Fibroblast of lung (primary cell): ENCODE data around the gene KNOP1. TPM values are rescaled to one million over a fixed set of nuclear protein-coding genes. Genes with fewer than 3 reads are reported as not detected.

ENCODE experiments used
- DNase-seq, 2 donors: peaks; one replicate each; pipeline versions ENCODE4 v3.0.0 to v3.0.0-alpha.2; 2010; ENCODE audit warnings: low read depth in 2 of 2
- H2AFZ ChIP-seq: 2 replicates; pipeline ENCODE4 v1.5.1; 2012; ENCODE audit warnings: low read length, control low read depth, inconsistent platforms
- H3K27ac ChIP-seq: 2 replicates; pipeline ENCODE4 v1.5.1; 2011; ENCODE audit warnings: low read length, control low read depth; ENCODE audit not compliant: insufficient read depth
- H3K27me3 ChIP-seq: 2 replicates; pipeline ENCODE4 v1.5.1; 2011; ENCODE audit warnings: mild to moderate bottlenecking, low read length; ENCODE audit not compliant: control insufficient read depth, insufficient read depth
- H3K36me3 ChIP-seq: 2 replicates; pipeline ENCODE4 v1.5.1; 2011; ENCODE audit warnings: low read length; ENCODE audit not compliant: control insufficient read depth, insufficient read depth
- H3K4me1 ChIP-seq: 2 replicates; pipeline ENCODE4 v1.5.1; 2011; ENCODE audit warnings: low read length; ENCODE audit not compliant: control insufficient read depth, insufficient read depth; ENCODE audit errors: extremely low read depth
- H3K4me2 ChIP-seq: 2 replicates; pipeline ENCODE4 v1.5.1; 2011; ENCODE audit warnings: low read length, control low read depth; ENCODE audit not compliant: insufficient read depth; ENCODE audit errors: extremely low read depth
- H3K4me3 ChIP-seq, 4 experiments: fragments of 200-600 bp in 1 of 4; sonication (generic) in 1 of 4; replicated peaks in 1 of 4; 2 replicates each; pipeline ENCODE4 v1.5.1; 2011 to 2016; ENCODE audit warnings: low read length in 4 of 4, low read depth in 3 of 4, mild to moderate bottlenecking in 3 of 4, control low read depth in 2 of 4, inconsistent platforms in 1 of 4, mixed read lengths in 1 of 4; ENCODE audit not compliant: insufficient read depth in 1 of 4; ENCODE audit errors: control extremely low read depth in 1 of 4
- H3K79me2 ChIP-seq: 2 replicates; pipeline ENCODE4 v1.5.1; 2012; ENCODE audit warnings: mild to moderate bottlenecking, low read length, inconsistent platforms; ENCODE audit not compliant: control insufficient read depth, insufficient read depth
- H3K9ac ChIP-seq: 2 replicates; pipeline ENCODE4 v1.5.1; 2011; ENCODE audit warnings: mild to moderate bottlenecking, low read length, control low read depth; ENCODE audit not compliant: insufficient read depth
- H3K9me3 ChIP-seq: 2 replicates; pipeline ENCODE4 v1.5.1; 2012; ENCODE audit warnings: low read depth, low read length; ENCODE audit not compliant: control insufficient read depth, insufficient read depth
- H4K20me1 ChIP-seq: 2 replicates; pipeline ENCODE4 v1.5.1; 2011; ENCODE audit warnings: low read length; ENCODE audit not compliant: control insufficient read depth, insufficient read depth; ENCODE audit errors: extremely low read depth
- EZH2 ChIP-seq: IDR thresholded peaks from 2 replicates; pipeline ENCODE4 v1.5.1; 2012; ENCODE audit warnings: low read length, control low read depth, mild to moderate bottlenecking; ENCODE audit errors: missing control alignments
- polyA plus RNA-seq, 2 donors: library from polyadenylated mRNA; depleted of rRNA in 1 of 2; stranded (reverse) in 1 of 2; unstranded in 1 of 2; fragments of >200 nt; gene quantifications; 2 replicates each; pipeline ENCODE4 v1.2.1, GENCODE V29; 2011 to 2012; ENCODE audit warnings: missing spikeins in 1 of 2
- total RNA-seq: library from RNA; depleted of rRNA; stranded (reverse); fragments of >200 nt; gene quantifications from 2 replicates; pipeline ENCODE4 v1.2.1, GENCODE V29; 2014
- TF ChIP-seq, protein P1 (sequence below), 2 donors: IDR thresholded peaks in 1 of 2; conservative IDR thresholded peaks in 1 of 2; 1 replicate in 1 of 2; 2 replicates in 1 of 2; pipeline ENCODE4 v1.5.1; 2011 to 2012; ENCODE audit warnings: low read length in 2 of 2, control low read depth in 1 of 2, inconsistent platforms in 1 of 2, low read depth in 1 of 2, mild to moderate bottlenecking in 1 of 2

KNOP1 gene
- total and polyA plus RNA-seq, 2 donors (not counting 1 experiment from before 2014, with no cell fraction given): 7.8 to 12.1 TPM

DNA sequence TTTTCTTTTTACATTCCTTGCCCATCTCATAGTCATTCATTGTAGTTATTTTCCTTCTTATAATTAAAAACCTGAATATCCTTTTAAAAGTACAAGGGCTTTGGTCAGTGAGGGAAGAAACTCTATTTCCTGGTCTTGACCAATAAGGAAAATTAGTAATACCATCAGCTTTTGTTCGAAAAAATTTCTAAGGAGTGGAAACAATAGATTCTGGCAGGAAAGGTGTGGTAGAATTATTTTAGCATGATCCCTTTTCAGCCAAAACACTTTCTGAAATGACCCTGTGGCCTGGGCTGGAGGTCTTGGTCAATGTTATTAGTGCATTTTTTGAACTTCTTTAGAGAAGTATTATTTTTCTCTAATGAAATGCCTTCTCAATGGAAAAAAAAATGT lies 36.6 kb upstream of the KNOP1 start:
- Histone ChIP-seq H3K4me2 (no peak overlapping the region), H3K27ac (no peak overlapping the region), H3K9me3 (no peaks in the 10 kb centered on the region), H2AFZ (no peak overlapping the region), H3K79me2 (no peaks in the 10 kb centered on the region), H3K4me3 (no peak overlapping the region), H4K20me1 (no peaks in the 10 kb centered on the region), H3K9ac (no peak overlapping the region), H3K36me3 (no peaks in the 10 kb centered on the region), H3K4me1 (no peaks in the 10 kb centered on the region), H3K27me3 (no peaks in the 10 kb centered on the region)
- DNase-seq: no peak
- TF ChIP-seq EZH2: no peak
- TF ChIP-seq, protein P1, sequence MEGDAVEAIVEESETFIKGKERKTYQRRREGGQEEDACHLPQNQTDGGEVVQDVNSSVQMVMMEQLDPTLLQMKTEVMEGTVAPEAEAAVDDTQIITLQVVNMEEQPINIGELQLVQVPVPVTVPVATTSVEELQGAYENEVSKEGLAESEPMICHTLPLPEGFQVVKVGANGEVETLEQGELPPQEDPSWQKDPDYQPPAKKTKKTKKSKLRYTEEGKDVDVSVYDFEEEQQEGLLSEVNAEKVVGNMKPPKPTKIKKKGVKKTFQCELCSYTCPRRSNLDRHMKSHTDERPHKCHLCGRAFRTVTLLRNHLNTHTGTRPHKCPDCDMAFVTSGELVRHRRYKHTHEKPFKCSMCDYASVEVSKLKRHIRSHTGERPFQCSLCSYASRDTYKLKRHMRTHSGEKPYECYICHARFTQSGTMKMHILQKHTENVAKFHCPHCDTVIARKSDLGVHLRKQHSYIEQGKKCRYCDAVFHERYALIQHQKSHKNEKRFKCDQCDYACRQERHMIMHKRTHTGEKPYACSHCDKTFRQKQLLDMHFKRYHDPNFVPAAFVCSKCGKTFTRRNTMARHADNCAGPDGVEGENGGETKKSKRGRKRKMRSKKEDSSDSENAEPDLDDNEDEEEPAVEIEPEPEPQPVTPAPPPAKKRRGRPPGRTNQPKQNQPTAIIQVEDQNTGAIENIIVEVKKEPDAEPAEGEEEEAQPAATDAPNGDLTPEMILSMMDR (conservative IDR thresholded peaks at IDR 0.05 in 1 of 2, IDR thresholded peaks at IDR 0.05 in 1 of 2; ENCODE audit: low read depth in 1 of 2, low read length in 2 of 2): no peak

GRCh38 chr16:19753815-19754643 lies 36.0 kb upstream of the KNOP1 start:
- no peaks in the 10 kb centered on the region for H3K27me3 ChIP-seq
- H3K27ac ChIP-seq: no peak overlapping the region
- H3K4me1 ChIP-seq: no peaks in the 10 kb centered on the region
- peak; percentile 12 to 93 for DNase-seq
- no peak overlapping the region for H3K4me2 ChIP-seq
- no peaks in the 10 kb centered on the region for H4K20me1 ChIP-seq
- H3K4me3 ChIP-seq: no peak overlapping the region
- H3K9ac ChIP-seq: no peak overlapping the region
- no peaks in the 10 kb centered on the region for H3K79me2 ChIP-seq
- no peaks in the 10 kb centered on the region for H3K9me3 ChIP-seq
- TF ChIP-seq EZH2: no peak
- TF ChIP-seq, protein P1 (conservative IDR thresholded peaks at IDR 0.05 in 1 of 2, IDR thresholded peaks at IDR 0.05 in 1 of 2; ENCODE audit: low read depth in 1 of 2, low read length in 2 of 2): no peak
- H3K36me3 ChIP-seq: no peaks in the 10 kb centered on the region
- H2AFZ ChIP-seq: no peak overlapping the region

DNA sequence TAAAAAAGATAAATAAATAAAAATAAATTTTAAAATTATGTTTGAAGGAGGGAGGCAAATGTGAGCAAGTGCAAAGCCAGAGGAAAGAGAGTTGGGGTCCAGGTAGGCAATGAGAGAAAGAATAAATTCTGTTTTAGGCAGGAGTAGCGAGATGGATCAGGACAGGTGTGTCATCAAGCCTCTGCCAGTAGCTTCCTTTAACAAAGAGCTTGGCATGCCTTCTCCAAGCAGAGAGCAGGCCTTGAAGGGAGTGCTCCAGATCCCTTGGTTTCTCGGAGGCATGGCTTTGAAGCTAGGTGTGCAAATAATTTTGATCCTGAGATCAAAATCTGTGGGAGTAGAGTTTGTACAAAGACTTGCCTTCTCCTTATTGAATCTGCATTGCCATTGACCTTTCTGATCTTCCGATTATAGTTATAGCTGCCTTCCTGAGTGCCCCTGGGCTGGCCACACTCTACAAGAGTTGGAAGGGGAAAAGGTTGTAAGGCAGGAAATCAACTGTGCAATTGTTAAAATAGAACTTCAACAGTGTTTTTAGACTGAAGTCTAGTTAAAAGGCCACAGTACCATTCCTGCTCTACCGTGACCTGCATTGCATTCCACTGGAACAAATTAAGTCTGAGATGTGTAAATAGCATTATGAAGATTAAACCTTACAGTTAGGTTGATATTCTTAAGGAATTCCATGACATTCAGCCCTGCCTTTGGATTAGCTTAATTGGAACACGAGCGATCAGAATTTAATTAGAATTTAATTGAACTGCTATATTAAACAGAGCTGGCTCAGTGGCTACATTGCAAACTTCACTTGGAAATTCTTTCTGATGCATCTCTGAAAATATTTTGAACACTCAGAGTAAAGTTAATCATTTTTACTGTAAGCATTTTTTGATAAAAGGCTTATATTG lies 33.7 kb upstream of the KNOP1 start:
- no peak overlapping the region for H3K9ac ChIP-seq
- H3K27me3 ChIP-seq: no peaks in the 10 kb centered on the region
- H3K36me3 ChIP-seq: no peaks in the 10 kb centered on the region
- no peaks in the 10 kb centered on the region for H3K4me1 ChIP-seq
- H3K4me3 ChIP-seq: no peak overlapping the region
- TF ChIP-seq EZH2: no peak
- TF ChIP-seq, protein P1 (conservative IDR thresholded peaks at IDR 0.05 in 1 of 2, IDR thresholded peaks at IDR 0.05 in 1 of 2; ENCODE audit: low read depth in 1 of 2, low read length in 2 of 2): no peak
- no peak overlapping the region for H2AFZ ChIP-seq
- no peak for DNase-seq
- H3K27ac ChIP-seq: no peak overlapping the region
- H3K4me2 ChIP-seq: no peak overlapping the region
- no peaks in the 10 kb centered on the region for H4K20me1 ChIP-seq
- no peaks in the 10 kb centered on the region for H3K9me3 ChIP-seq
- no peaks in the 10 kb centered on the region for H3K79me2 ChIP-seq
